Mesendoderm (in vitro differentiated cells): Measurements from ENCODE around the gene NAIF1.
A peak's percentile ranks its signal among the peaks of the same experiment; 100 is the strongest.

ENCODE experiments used
- DNase-seq: peaks from one replicate; pipeline ENCODE4 v3.0.0; 2013
- H2AK5ac ChIP-seq: 2 replicates; pipeline ENCODE4 v1.6.1; 2013; ENCODE audit warnings: low read length, inconsistent platforms
- H2BK120ac ChIP-seq: 2 replicates; pipeline ENCODE4 v1.6.1; 2013; ENCODE audit warnings: low read depth, mild to moderate bottlenecking, low read length, moderate library complexity, mixed read lengths
- H2BK15ac ChIP-seq: replicated peaks from 2 replicates; pipeline ENCODE4 v1.6.1; 2013; ENCODE audit warnings: low read depth, mild to moderate bottlenecking, moderate library complexity
- H2BK5ac ChIP-seq: 2 replicates; pipeline ENCODE4 v1.6.1; 2013; ENCODE audit warnings: low read length, inconsistent platforms
- H3K18ac ChIP-seq: 2 replicates; pipeline ENCODE4 v1.6.1; 2013; ENCODE audit warnings: mild to moderate bottlenecking, low read length, mixed read lengths
- H3K23ac ChIP-seq: one replicate; pipeline ENCODE4 v1.6.1; 2013; ENCODE audit warnings: low read length
- H3K27ac ChIP-seq: 2 replicates; pipeline ENCODE4 v1.5.1; 2013; ENCODE audit warnings: low read depth, mild to moderate bottlenecking, inconsistent platforms, low read length, moderate library complexity
- H3K27me3 ChIP-seq: 2 replicates; pipeline ENCODE4 v1.6.1; 2013; ENCODE audit warnings: low read length, control low read depth, mild to moderate bottlenecking, inconsistent platforms; ENCODE audit not compliant: insufficient read depth, poor library complexity
- H3K36me3 ChIP-seq: 2 replicates; pipeline ENCODE4 v1.6.1; 2013; ENCODE audit warnings: low read length, inconsistent platforms; ENCODE audit not compliant: control insufficient read depth, insufficient read depth
- H3K4ac ChIP-seq: one replicate; pipeline ENCODE4 v1.6.1; 2013; ENCODE audit warnings: low read depth, mild to moderate bottlenecking, low read length, moderate library complexity
- H3K4me1 ChIP-seq: 2 replicates; pipeline ENCODE4 v1.6.1; 2013; ENCODE audit warnings: low read depth, low read length, inconsistent platforms; ENCODE audit not compliant: control insufficient read depth
- H3K4me2 ChIP-seq: 2 replicates; pipeline ENCODE4 v1.6.1; 2013; ENCODE audit warnings: low read length
- H3K4me3 ChIP-seq: 2 replicates; pipeline ENCODE4 v1.5.1; 2013; ENCODE audit warnings: mild to moderate bottlenecking, low read length
- H3K56ac ChIP-seq: one replicate; pipeline ENCODE4 v1.6.1; 2013; ENCODE audit warnings: low read length
- H3K79me1 ChIP-seq: 2 replicates; pipeline ENCODE4 v1.6.1; 2013; ENCODE audit warnings: low read length, inconsistent platforms
- H3K79me2 ChIP-seq: 2 replicates; pipeline ENCODE4 v1.6.1; 2013; ENCODE audit warnings: mild to moderate bottlenecking, low read length; ENCODE audit not compliant: control insufficient read depth, insufficient read depth
- H3K9ac ChIP-seq: 2 replicates; pipeline ENCODE4 v1.6.1; 2013; ENCODE audit warnings: low read length, inconsistent platforms
- H4K5ac ChIP-seq: one replicate; pipeline ENCODE4 v1.6.1; 2013; ENCODE audit warnings: low read length
- H4K8ac ChIP-seq: one replicate; pipeline ENCODE4 v1.6.1; 2013; ENCODE audit warnings: low read depth, mild to moderate bottlenecking, control low read depth, low read length, moderate library complexity
- WGBS: extraction: QIAGEN DNeasy Blood & Tissue Kit; methylation state at CpG from one replicate; pipeline ENCODE4 v1.1.7; 2013; ENCODE audit warnings: low lambda C conversion rate, missing lambda C conversion rate; ENCODE audit not compliant: insufficient coverage; ENCODE audit errors: extremely low coverage; 5-methylcytosine and 5-hydroxymethylcytosine counted together

Gene NAIF1

DNA sequence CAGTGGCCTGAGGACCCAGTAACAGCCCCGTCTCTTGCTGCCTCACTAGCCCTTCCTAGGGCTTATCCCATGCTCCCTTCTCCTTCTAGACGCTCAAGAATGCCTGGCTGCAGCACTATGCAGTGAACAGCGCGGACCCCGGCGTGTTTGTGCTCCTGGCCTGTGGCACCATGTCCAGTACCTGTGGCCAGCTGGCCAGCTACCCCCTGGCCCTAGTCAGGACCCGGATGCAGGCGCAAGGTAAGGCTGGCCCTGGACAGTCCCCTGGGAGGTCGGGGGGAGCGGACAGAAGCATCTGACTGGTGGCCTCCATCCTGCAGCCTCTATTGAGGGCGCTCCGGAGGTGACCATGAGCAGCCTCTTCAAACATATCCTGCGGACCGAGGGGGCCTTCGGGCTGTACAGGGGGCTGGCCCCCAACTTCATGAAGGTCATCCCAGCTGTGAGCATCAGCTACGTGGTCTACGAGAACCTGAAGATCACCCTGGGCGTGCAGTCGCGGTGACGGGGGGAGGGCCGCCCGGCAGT lies 39.9 kb upstream of the NAIF1 start:
- H2AK5ac ChIP-seq, result no peak overlapping the region
- no peak overlapping the region for H2BK5ac ChIP-seq
- no peak overlapping the region for H3K56ac ChIP-seq
- no peak overlapping the region for H2BK120ac ChIP-seq
- H3K9ac ChIP-seq, result no peak overlapping the region
- no peak overlapping the region for H3K4ac ChIP-seq
- no peak overlapping the region for H3K4me2 ChIP-seq
- no peaks in the 10 kb centered on the region for H3K79me2 ChIP-seq
- no peaks in the 10 kb centered on the region for H3K79me1 ChIP-seq
- H3K36me3 ChIP-seq, result peaks cover 6% of the 10 kb centered on the region
- H3K4me3 ChIP-seq, result no peak overlapping the region
- no peak overlapping the region for H4K5ac ChIP-seq
- no peak for DNase-seq
- no peak overlapping the region for H3K23ac ChIP-seq
- H4K8ac ChIP-seq, result no peak overlapping the region
- no peak overlapping the region for H3K27ac ChIP-seq
- WGBS, result no CpG with 5 or more reads among the region's 23 CpGs
- H3K18ac ChIP-seq, result no peak overlapping the region
- H3K27me3 ChIP-seq, result no peaks in the 10 kb centered on the region
- H2BK15ac ChIP-seq, result no peak overlapping the region
- H3K4me1 ChIP-seq, result no peaks in the 10 kb centered on the region

- Histone ChIP-seq H2AK5ac (no peak overlapping the region), H3K4me3 (no peak overlapping the region), H2BK120ac (no peak overlapping the region), H3K4me2 (no peak overlapping the region), H3K27me3 (no peaks in the 10 kb centered on the region), H3K18ac (no peak overlapping the region), H3K27ac (no peak overlapping the region), H3K36me3 (peaks cover 6% of the 10 kb centered on the region), H3K79me1 (no peaks in the 10 kb centered on the region), H3K4ac (no peak overlapping the region), H3K4me1 (no peaks in the 10 kb centered on the region), H4K5ac (no peak overlapping the region), H2BK15ac (no peak overlapping the region), H2BK5ac (no peak overlapping the region), H3K56ac (no peak overlapping the region), H4K8ac (no peak overlapping the region), H3K9ac (no peak overlapping the region), H3K79me2 (no peaks in the 10 kb centered on the region), H3K23ac (no peak overlapping the region)
- no CpG with 5 or more reads among the region's 23 CpGs for WGBS
- no peak for DNase-seq
Observed at GRCh38 chr9:128106181-128106939, 39.2 kb upstream of the NAIF1 start.

- Histone ChIP-seq H3K23ac (no peak overlapping the region), H3K4me3 (no peak overlapping the region), H3K18ac (no peak overlapping the region), H2BK5ac (no peak overlapping the region), H3K9ac (no peak overlapping the region), H2BK120ac (no peak overlapping the region), H3K36me3 (peaks cover 8% of the 10 kb centered on the region), H4K8ac (no peak overlapping the region), H3K27me3 (no peaks in the 10 kb centered on the region), H3K4me2 (no peak overlapping the region), H3K4me1 (no peaks in the 10 kb centered on the region), H4K5ac (no peak overlapping the region), H3K27ac (no peak overlapping the region), H3K79me1 (peaks cover 5% of the 10 kb centered on the region), H2BK15ac (no peak overlapping the region), H2AK5ac (no peak overlapping the region), H3K79me2 (no peaks in the 10 kb centered on the region), H3K56ac (no peak overlapping the region), H3K4ac (no peak overlapping the region)
- no CpG with 5 or more reads among the region's 21 CpGs for WGBS
- DNase-seq, result no peak
Observed at GRCh38 chr9:128105538-128106175, 38.5 kb upstream of the NAIF1 start.

- Histone ChIP-seq H3K4me1 (peaks cover 6% of the 10 kb centered on the region), H3K4ac (no peak overlapping the region), H3K18ac (no peak overlapping the region), H3K4me3 (no peak overlapping the region), H2AK5ac (no peak overlapping the region), H4K5ac (no peak overlapping the region), H3K27ac (no peak overlapping the region), H3K79me1 (peaks cover 17% of the 10 kb centered on the region), H2BK15ac (no peak overlapping the region), H3K36me3 (peaks cover 8% of the 10 kb centered on the region), H3K9ac (no peak overlapping the region), H3K27me3 (no peaks in the 10 kb centered on the region), H3K79me2 (peaks cover 11% of the 10 kb centered on the region), H3K56ac (no peak overlapping the region), H4K8ac (no peak overlapping the region), H2BK120ac (no peak overlapping the region), H2BK5ac (no peak overlapping the region), H3K23ac (no peak overlapping the region), H3K4me2 (no peak overlapping the region)
- no peak for DNase-seq
- WGBS, result no CpG with 5 or more reads among the region's 6 CpGs
Observed at GRCh38 chr9:128104171-128104618, 37.1 kb upstream of the NAIF1 start.

DNA sequence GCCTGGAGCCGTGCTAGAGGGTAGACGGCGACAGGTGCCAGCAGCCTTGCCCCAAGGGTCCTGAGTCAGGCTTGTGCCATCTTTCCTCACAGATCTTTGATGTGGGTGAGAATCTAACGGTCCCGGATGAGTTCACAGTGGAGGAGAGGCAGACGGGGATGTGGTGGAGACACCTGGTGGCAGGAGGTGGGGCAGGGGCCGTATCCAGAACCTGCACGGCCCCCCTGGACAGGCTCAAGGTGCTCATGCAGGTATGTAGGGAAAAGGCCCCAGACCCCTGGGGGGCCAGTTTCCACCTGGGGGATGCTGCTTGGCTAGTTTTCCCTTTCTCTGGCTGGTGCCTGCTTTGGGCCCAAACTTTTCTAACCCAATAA lies 36.5 kb upstream of the NAIF1 start:
- H4K8ac ChIP-seq, result no peak overlapping the region
- H3K4ac ChIP-seq, result no peak overlapping the region
- peaks cover 21% of the 10 kb centered on the region for H3K79me1 ChIP-seq
- H3K9ac ChIP-seq, result no peak overlapping the region
- H2AK5ac ChIP-seq, result no peak overlapping the region
- H3K27ac ChIP-seq, result no peak overlapping the region
- H3K27me3 ChIP-seq, result no peaks in the 10 kb centered on the region
- no peak overlapping the region for H2BK120ac ChIP-seq
- H3K18ac ChIP-seq, result no peak overlapping the region
- no peak overlapping the region for H3K4me2 ChIP-seq
- H3K79me2 ChIP-seq, result peaks cover 15% of the 10 kb centered on the region
- DNase-seq, result peak; percentile 40
- no CpG with 5 or more reads among the region's 8 CpGs for WGBS
- peaks cover 8% of the 10 kb centered on the region for H3K36me3 ChIP-seq
- no peak overlapping the region for H2BK15ac ChIP-seq
- H3K23ac ChIP-seq, result no peak overlapping the region
- H4K5ac ChIP-seq, result no peak overlapping the region
- no peak overlapping the region for H2BK5ac ChIP-seq
- H3K4me3 ChIP-seq, result no peak overlapping the region
- H3K56ac ChIP-seq, result no peak overlapping the region
- peaks cover 10% of the 10 kb centered on the region for H3K4me1 ChIP-seq
